Adipose tissue (tissue), 3 donors: ENCODE results near the gene KIF3C. TPM values are rescaled to one million over a fixed set of nuclear protein-coding genes. Genes with fewer than 3 reads are reported as not detected.
"Not testable (repeated sequence)": the region's sequence is repeated elsewhere in the genome, so short reads cannot be mapped to it uniquely, and the experiment has no call there.

Experiments used
- H3K27ac ChIP-seq: one replicate; pipeline ENCODE4 v1.5.1; 2013; ENCODE audit warnings: low read depth, low read length
- WGBS, 3 donors: extraction: QIAGEN DNeasy Blood & Tissue Kit; methylation state at CpG; one replicate each; pipeline ENCODE4 v1.1.7; 2013; 5-methylcytosine and 5-hydroxymethylcytosine counted together
- polyA plus RNA-seq, 3 donors: library from polyadenylated mRNA; stranded (reverse); fragments of 200-250 nt; gene quantifications; one replicate each; pipeline ENCODE4 v1.2.3, GENCODE V29; 2013
- donor health status: healthy with polysubstance abuse.
- donor health status: Bipolar disorder and iron deficiency.
- donor health status: healthy.

KIF3C gene
- polyA plus RNA-seq, 3 donors: 1.5 to 5.5 (median 1.9) TPM

DNA sequence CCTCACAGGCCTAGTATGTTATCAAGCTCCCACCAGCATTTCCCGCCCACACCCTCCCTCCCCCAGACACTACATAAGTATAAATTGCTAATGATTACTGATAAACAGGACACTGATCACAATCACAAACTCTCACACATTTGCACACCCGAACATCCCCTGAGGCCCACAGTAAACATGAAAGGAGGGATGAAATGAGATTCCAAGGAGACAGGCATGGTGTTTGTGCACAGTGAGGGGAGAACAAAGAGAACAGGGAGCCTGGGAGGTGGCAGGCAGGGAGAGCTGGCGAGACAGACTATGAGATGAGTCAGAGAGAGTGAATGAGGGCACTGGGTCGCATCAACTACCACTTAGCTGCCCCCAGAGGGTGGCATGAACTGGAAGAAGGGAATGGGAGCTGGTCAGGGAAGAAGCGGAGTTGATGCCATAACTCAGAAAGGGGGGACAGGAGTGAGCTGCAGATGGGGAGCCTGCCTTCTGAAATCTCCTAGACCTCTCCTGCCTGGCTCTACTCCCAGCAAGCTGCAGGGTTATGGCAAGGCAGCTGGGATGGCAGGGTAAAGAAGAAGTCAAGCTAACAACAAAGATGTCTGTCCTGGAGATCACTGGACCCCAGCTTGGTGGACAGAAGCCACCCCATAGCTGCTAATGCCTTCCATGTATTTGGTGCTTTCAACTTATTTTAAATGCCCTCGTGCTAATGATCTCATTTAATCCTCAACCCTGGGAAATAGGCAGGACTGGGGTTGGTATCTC, 5.1 kb downstream of the KIF3C start:
- 78 to 88% (median 85%) methylated on average over 6 of the region's 6 CpGs for WGBS, 3 donors

DNA sequence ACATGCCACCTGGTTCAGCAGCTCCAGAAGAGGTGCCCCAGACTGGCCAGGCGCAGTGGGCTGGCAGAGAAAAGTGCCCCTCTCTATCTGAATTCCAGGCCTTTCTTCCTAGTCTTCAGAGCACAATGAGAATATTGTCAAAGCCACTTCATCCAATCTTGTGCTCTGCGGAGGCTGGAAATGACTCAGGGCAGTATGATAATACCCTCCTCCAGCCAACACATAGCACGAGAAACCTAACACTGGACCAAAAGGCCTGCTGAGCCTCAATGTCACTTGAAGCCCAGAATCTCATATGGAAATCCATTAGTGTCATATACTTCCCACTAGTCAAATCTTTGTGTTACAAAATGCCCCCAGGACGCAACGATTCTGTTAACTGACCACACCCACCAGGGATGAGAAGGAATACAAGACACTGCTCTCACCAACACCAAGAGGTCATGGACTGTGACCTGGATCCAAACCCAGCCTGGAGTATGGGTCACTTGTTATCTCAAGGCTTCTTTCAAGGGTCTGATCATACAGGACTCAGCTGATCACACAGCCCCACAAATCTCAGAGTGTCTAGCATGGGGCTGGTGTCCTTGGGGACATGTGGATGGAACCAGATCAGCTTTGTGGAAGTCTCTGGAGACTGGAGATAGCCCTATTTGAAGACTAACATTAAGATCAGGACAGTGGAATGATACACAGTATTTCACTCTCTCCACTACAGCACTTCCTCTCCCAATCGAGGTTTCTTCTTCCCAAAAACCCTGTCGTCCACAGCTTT, 10.1 kb downstream of the KIF3C start:
- no peak overlapping the region for H3K27ac ChIP-seq
- 76 to 85% (median 79%) methylated on average over 7 of the region's 7 CpGs for WGBS, 3 donors

More for the DNA sequence above, 5.1 kb downstream of the KIF3C start:
- no peak overlapping the region for H3K27ac ChIP-seq

DNA sequence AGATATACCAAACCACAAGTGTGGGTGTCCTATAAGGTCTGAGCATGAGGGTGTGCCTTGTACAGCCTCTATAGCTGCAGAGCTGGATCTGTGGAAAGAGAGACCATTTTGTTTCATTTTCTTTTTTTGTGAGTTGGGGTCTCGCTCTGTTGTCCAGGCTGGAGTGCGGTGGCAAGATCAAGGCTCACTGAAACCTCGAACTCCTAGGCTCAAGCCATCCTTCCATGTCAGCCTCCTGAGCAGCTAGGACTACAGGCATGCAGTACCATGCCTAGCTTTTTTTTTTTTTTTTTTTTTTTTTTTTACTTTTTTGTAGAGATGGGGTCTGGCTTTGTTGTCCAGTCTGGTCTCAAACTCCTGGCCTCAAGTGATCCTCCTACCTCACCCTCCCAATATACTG, 10.7 kb downstream of the KIF3C start:
- WGBS, 3 donors: 76 to 96% (median 78%) methylated on average over 3 of the region's 3 CpGs
- no peak overlapping the region for H3K27ac ChIP-seq

DNA sequence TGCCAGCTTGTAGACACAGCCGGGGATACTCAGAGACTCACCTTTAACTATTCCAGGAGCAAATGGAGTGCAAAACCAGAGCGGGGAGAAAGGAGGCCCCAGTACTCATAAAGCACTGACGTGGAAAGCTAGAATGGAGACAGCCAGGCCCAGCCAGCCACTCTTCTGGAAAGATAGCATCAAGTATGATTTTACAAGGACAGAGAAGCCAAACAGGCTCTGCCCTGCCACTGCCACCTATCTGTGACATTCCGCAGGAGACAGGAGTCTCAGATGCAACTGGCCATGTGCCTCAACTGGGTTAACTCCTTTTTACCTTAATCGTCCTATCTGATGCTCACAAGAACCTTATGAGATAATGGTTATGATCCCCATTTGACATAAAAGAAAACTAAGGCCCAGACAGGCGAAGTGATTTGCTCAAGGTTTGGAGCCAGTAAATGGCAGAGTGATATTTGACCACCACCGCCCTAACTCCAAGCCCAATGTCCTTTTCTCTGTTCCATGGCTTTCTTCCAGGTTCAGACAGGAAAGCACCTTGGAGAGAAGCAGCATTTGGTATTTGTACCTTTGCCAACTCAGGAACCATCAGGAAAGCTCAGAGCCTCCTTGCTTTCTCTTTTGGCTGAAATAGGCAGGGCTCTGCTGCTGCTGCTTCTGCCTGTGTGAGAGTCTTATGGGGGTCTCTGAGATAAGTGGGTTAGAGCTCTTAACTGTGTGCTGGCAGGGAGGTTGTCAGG, 15.6 kb downstream of the KIF3C start:
- 82 to 95% (median 90%) methylated on average over 7 of the region's 7 CpGs for WGBS, 3 donors
- no peak overlapping the region for H3K27ac ChIP-seq

DNA sequence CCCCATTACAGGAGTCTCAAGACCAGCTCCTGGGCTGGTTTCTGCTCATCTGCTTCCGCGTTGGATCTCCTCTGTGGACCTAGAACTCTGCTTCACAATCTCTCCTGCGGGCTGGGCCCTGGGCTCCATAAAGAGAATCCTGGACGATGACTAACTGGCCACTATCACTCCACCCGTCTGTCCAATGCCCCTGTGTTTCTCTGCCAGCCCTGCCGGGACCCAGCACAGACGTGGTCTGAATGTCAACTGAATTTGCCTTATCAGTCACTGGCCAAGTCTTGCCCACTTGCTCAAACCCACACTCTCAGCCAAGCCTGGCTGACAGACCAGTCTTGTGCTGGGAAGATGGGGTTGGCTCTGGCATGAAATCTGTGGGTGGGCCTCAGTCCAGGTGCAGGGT, 17.4 kb downstream of the KIF3C start:
- WGBS, 3 donors: 85 to 91% (median 89%) methylated on average over 7 of the region's 7 CpGs

DNA sequence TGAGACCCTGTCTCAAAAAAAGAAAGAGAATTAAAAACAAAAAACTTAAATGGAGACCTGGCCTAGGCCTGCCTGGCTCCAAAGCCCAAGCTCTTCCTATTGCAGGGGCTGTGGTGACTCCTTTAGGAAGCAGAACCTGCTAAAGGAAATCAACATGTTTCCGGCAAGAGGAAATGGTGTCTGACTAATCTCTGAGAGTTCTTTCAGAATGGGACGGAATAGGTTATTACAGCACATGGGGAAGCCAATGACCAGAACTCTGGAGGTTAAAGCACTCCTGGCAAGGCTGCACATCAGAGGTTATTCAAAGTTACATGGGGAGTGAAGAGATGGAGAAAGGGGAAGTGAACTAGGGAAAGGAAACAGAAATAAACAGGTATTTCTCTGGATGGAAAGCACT, 21.4 kb downstream of the KIF3C start:
- 32 to 79% (median 35%) methylated on average over 2 of the region's 2 CpGs for WGBS, 3 donors
- no peak overlapping the region for H3K27ac ChIP-seq

More for the DNA sequence above, 17.4 kb downstream of the KIF3C start:
- H3K27ac ChIP-seq: no peak overlapping the region

DNA sequence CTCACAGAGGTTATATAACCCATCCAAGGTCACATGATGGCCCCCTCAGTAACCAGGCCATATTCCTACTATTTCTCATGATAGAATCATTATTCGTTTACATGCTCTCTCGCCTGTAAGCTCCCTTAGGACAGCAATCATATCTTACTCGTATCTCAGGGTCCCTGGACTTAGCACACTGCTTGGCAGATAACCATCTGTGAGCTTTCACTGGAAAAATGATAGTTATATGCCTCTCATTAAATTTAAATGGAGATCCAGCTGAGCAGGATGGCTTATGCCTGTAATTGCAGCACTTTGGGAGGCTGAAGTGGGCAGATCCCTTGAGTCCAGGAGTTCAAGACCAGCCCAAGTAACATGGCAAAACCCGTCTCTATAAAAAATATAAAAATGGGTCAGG, 21.9 kb downstream of the KIF3C start:
- WGBS, 3 donors: 63 to 73% (median 67%) methylated on average over 4 of the region's 4 CpGs
- H3K27ac ChIP-seq: no peak overlapping the region

DNA sequence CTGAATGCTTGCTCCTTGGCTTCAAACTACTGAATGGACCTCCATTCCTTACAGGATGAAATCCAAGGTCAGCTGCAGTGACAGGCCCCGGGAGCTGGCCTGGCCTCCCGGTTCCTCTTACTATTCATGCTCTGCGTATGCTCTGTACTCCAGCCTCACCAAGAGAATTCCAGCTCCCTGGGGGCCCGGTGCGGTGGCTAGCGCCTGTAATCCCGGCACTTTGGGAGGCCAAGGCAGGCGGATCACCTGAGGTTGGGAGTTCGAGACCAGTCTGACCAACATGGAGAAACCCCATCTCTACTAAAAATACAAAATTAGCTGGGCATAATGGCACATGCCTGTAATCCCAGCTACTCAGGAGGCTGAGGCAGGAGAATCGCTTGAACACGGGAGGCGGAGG, 23.7 kb downstream of the KIF3C start:
- WGBS, 3 donors: 82 to 97% (median 95%) methylated on average over 12 of the region's 12 CpGs
- not testable (repeated sequence) for H3K27ac ChIP-seq

DNA sequence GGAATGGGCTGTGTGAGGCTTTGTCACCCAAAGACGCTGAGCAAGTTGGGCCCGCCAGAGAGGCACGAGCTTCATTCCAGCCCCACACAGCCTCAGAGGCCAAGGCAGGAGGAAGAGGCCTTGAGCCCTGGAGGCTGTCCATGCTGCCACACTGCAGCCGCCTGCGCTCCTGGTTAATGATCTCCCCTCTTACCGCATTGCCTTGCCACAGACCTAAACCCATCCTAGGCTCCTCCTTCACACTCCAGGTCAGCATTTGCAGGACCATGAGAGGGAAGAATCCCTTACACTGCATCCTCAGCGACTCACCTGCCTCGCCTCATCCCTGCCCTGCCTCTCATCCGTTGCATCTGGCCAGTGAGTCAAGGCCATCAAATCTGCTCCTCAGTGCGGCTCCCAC, 24.6 kb downstream of the KIF3C start:
- WGBS, 3 donors: 91 to 95% (median 94%) methylated on average over 10 of the region's 10 CpGs
- H3K27ac ChIP-seq: no peak overlapping the region

DNA sequence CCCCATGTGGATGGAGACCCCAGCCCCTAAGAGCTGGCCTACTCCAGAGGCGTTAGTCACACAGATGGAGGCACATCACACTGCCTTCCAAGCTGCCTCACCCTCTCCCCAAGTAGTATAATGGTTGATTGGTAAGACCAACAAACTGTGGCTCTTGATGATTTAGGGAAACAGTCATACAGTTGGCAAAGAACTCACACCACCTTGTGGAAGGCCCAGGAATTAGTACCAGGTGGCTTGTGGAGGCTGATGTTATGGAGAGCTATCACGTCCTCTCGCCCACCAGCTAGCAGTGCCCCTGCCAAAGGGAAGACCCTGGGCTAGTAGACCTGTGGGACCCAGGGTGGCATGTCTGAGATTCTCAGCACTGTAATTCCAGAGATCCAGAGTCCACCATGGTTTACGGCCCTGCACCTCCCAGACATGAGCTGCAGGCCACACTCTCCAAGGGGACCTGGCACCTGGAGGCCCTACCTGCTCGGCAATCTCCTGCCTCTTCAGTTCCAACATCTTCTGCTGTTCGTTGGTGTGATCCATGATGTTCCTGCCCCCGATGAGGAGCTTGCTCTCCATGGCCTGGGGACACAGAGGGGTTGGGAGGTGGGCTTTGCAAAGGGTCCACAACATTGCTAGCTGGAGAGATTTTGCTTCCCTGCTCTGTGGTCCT, 26.3 kb downstream of the KIF3C start:
- 87 to 88% (median 88%) methylated on average over 7 of the region's 7 CpGs for WGBS, 3 donors
- no peak overlapping the region for H3K27ac ChIP-seq

DNA sequence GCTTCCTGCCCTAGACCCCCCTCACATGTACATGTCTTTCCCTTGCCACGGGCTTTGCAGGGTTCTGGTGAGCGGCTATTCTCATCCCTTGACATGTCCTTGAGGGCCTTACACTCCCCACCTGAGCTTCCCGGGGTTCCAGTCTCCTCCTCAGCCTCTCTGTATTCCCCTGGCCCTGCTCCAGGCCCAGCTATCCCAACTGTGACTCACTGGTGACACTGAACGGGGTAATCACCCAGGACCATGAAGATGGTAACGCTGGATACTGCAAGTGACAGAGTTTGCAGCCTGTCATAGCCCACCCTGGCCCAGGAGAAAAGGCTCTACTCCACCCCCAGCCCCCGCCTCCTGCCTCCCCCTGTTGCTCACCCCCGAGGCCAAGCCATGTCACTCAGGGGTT, 27.3 kb downstream of the KIF3C start:
- H3K27ac ChIP-seq: no peak overlapping the region
- 72 to 77% (median 75%) methylated on average over 7 of the region's 7 CpGs for WGBS, 3 donors

DNA sequence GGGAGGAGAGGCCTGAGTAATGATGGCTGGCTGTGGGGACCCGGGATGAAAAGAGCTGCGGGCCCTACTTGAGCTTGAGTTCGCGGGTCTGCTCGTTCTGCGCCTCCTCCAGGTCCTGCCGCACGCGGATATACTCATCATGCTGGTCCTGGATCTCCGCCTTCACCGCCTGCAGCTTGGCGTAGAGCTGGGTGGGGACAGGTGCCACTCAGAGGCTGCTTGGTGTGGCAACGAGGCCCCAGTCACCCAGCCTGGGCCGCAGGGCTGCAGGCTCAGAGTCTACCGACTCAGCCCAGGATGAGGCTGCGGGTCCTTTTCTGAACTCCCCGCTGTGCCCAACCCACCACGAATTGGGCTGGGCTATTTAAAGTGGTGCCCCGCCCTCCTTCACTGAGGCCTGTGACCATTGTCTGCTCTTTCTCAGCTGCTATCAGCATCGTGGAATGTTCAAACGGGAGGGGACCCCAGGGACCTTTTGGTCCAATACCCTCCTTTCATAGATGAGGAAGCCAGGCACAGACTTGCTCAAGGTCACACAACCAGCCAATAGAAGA, 28.0 kb downstream of the KIF3C start:
- H3K27ac ChIP-seq: no peak overlapping the region
- WGBS, 3 donors: 83 to 86% (median 85%) methylated on average over 21 of the region's 21 CpGs

DNA sequence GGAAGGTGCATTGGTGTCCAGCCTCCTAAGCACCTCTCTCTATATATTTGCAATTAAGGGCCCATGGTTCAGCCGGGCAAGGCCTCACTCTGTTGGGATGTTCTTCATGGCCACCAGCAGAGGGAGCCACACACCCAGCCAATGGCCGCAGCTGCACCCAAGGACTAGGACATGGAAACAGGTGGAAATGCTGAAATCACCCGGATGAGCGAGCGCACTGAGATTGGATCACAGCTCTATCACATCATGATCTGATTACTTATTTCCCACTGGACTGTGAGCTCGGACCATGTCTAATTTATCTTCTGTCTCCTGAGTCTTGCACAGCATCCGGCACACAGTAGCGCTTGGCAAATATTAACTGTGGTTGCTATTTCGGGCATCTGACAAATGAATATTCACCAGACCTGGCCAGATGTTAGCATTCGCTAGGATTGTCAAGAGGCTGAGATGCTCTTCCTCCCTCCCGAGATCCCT, 31.2 kb downstream of the KIF3C start:
- 16 to 30% (median 29%) methylated on average over 11 of the region's 11 CpGs for WGBS, 3 donors
- no peak overlapping the region for H3K27ac ChIP-seq

DNA sequence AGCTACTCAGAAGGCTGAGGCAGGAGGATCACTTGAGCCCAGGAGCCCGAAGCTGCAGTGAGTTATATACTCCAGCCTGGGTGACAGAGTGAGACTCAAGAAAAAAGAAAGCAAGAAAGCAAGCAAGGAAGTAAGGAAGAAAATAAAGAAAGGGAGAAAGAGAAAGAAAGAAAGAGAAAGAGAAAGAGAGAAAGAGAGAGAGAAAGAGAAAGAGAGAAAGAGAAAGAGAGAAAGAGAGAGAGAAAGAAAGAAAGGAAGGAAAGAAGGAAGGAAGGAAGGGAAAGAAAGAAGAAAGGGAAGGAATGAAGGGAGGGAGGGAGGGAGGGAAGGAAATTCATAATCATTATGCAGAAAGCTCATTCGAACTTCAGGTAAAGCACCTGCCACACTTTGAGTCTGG, 33.9 kb downstream of the KIF3C start:
- 79 to 84% (median 83%) methylated on average over 2 of the region's 2 CpGs for WGBS, 3 donors
- H3K27ac ChIP-seq: no peak overlapping the region

DNA sequence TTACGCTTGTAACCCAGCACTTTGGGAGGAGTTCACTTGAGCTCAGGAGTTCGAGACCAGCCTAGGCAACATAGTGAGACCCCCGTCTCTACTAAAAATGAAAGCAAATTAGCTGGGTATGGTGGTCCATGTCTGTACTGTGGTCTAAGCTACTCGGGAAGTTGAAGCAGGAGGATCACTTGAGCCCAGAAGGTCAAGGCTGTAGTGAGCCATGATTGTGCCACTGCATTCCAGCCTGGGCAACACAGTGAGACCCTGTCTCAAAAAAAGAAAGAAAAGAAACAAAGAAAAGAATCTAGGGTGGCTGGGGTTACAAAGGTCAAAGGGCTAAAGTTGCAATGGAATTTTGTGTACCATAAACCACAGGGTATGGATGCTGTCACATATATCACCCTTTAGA, 41.3 kb downstream of the KIF3C start:
- 96 to 98% (median 97%) methylated on average over 4 of the region's 4 CpGs for WGBS, 3 donors
- no peak overlapping the region for H3K27ac ChIP-seq

DNA sequence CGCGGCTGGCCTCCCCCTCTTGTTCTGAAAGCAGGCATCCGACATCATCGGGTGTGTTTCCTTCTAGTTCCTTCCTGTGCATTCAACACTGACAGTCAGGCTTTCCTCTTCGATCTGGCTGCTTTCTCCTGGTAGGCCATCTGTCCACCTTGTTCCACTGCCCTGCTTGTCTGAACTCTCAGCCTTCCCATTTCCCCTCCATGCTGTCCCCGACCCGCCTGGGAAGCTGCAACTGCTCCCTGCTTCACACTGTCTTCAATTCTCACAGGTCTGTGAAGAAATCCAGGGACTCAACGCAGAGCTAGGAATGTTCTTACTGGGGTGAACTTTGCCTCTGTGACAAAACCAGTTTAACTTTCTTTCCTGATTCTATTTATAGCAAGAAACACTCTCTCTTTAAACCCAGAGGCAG, 43.0 kb downstream of the KIF3C start:
- no peak overlapping the region for H3K27ac ChIP-seq
- 68 to 75% (median 71%) methylated on average over 8 of the region's 8 CpGs for WGBS, 3 donors

DNA sequence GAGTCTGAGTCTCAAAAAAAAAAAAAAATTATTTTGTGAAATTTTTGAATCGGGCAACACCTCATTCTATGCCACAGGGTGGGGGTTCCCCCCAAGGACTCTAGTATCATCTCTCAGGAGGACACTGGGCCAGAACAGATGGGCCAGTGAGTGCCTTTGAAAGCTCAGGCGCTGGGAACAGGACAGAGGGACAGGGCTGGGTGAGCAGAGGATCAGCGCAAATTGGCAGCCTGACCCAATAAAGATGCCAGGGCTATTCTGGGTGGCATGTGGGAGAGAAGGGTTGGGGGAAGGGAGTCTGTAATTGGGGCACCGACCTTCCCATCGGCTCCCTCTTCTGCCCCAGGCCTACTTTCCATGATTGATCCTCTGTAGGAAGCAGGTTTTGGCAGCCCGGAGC, 44.0 kb downstream of the KIF3C start:
- WGBS, 3 donors: 91 to 94% (median 92%) methylated on average over 6 of the region's 6 CpGs
- H3K27ac ChIP-seq: no peak overlapping the region

DNA sequence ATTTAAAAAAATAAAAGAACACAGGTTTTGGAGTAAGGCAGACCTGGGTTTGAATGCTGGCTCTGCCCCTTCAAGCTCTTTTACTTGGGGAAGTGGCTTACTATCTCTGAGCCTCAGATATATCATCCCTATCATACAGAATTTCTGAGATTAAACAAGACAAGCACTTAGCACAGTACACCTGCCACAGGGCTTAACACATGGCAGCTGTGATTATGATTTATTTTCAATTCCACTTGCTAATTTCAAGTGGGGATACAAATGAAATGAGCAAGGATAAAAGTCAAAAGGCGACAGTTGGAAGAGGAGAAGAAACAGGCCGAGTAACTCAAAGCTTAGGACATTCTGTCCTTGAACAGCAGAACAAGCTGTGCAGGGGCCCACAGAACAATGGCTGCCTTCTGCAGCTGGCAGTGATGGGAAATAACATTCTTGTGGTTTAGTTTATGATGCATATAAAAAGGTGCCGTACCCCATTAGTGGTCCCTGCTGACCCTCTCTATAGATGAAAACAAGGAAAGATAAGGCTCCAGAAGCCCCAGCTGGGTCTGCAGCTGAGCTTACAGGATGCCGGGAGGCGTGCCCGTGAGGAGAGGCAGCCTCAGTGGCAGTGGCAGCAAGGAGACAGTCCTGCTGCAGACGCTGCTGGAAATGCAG, 45.3 kb downstream of the KIF3C start:
- 75 to 86% (median 85%) methylated on average over 7 of the region's 7 CpGs for WGBS, 3 donors
- H3K27ac ChIP-seq: no peak overlapping the region
